Stomach (tissue), 4 donors: ENCODE data around the gene OR10G3.

ENCODE experiments used
- POLR2A ChIP-seq, 4 donors: fragments of 450-650 bp; IDR thresholded peaks; one replicate each; pipeline ENCODE4 v1.6.1; 2016; ENCODE audit warnings: antibody characterized with exemption in 4 of 4, control low read depth in 2 of 4, mild to moderate bottlenecking in 1 of 4, moderate library complexity in 1 of 4
- POLR2AphosphoS5 ChIP-seq, 3 donors: sonication (generic); formaldehyde crosslinking; IDR thresholded peaks; one replicate each; pipeline ENCODE4 v1.6.1; 2016; ENCODE audit warnings: antibody characterized with exemption in 3 of 3
- TF ChIP-seq, protein P1 (sequence below), 7 experiments: fragments of 450-650 bp in 4 of 7; fragments of 200-600 bp in 3 of 7; sonication (generic) in 3 of 7; IDR thresholded peaks; one replicate each; pipeline ENCODE4 v1.5.1; 2016 to 2019; ENCODE audit warnings: antibody characterized with exemption in 7 of 7, control low read depth in 2 of 7, mild to moderate bottlenecking in 1 of 7

GRCh38 chr14:21533294-21533693 lies 46.6 kb downstream of the OR10G3 start:
- no peak for TF ChIP-seq POLR2AphosphoS5 (IDR thresholded peaks at IDR 0.05)
- TF ChIP-seq, protein P1, sequence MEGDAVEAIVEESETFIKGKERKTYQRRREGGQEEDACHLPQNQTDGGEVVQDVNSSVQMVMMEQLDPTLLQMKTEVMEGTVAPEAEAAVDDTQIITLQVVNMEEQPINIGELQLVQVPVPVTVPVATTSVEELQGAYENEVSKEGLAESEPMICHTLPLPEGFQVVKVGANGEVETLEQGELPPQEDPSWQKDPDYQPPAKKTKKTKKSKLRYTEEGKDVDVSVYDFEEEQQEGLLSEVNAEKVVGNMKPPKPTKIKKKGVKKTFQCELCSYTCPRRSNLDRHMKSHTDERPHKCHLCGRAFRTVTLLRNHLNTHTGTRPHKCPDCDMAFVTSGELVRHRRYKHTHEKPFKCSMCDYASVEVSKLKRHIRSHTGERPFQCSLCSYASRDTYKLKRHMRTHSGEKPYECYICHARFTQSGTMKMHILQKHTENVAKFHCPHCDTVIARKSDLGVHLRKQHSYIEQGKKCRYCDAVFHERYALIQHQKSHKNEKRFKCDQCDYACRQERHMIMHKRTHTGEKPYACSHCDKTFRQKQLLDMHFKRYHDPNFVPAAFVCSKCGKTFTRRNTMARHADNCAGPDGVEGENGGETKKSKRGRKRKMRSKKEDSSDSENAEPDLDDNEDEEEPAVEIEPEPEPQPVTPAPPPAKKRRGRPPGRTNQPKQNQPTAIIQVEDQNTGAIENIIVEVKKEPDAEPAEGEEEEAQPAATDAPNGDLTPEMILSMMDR (IDR thresholded peaks at IDR 0.05), result no peak
- TF ChIP-seq POLR2A (IDR thresholded peaks at IDR 0.05), result no peak
